Common myeloid progenitor, CD34-positive (primary cell): ENCODE data around the gene ACACB.

Source experiments
- CTCF ChIA-PET: fragments of 350-600 bp; sonication (Branson Sonifier 250); formaldehyde crosslinking; loops from one replicate; lab custom pipeline; 2021; ENCODE audit warnings: antibody characterized with exemption; lab: Charles Lee
- POLR2A ChIA-PET: fragments of 350-600 bp; sonication (Branson Sonifier 250); formaldehyde crosslinking; loops from one replicate; lab custom pipeline; 2021; ENCODE audit warnings: antibody characterized with exemption; lab: Charles Lee
- DNase-seq, 3 donors: peaks; one replicate each; pipeline versions ENCODE4 v3.0.0 to v3.0.0-alpha.2; 2013
- H3K27ac ChIP-seq, 2 experiments: 1 replicate in 1 of 2; 2 replicates in 1 of 2; pipeline ENCODE4 v1.7.0; 2013; ENCODE audit warnings: inconsistent platforms in 2 of 2, low read length in 2 of 2, mild to moderate bottlenecking in 2 of 2, low read depth in 1 of 2, moderate library complexity in 1 of 2; ENCODE audit not compliant: severe bottlenecking in 2 of 2, insufficient read depth in 1 of 2, poor library complexity in 1 of 2
- H3K27me3 ChIP-seq, 5 experiments: replicated peaks in 2 of 5; 1 replicate in 3 of 5; 2 replicates in 2 of 5; pipeline versions ENCODE4 v1.6.1 to v1.7.0; 2013; ENCODE audit warnings: low read length in 4 of 5, mild to moderate bottlenecking in 2 of 5, moderate library complexity in 2 of 5, inconsistent platforms in 1 of 5; ENCODE audit not compliant: insufficient read depth in 5 of 5, control insufficient read depth in 4 of 5
- H3K36me3 ChIP-seq, 4 experiments: 1 replicate in 2 of 4; 2 replicates in 2 of 4; pipeline versions ENCODE4 v1.6.1 to v1.7.0; 2013; ENCODE audit warnings: low read length in 3 of 4, control low read depth in 1 of 4, mild to moderate bottlenecking in 1 of 4; ENCODE audit not compliant: control insufficient read depth in 4 of 4, insufficient read depth in 4 of 4
- H3K4me1 ChIP-seq, 4 experiments: 1 replicate in 3 of 4; 2 replicates in 1 of 4; pipeline versions ENCODE4 v1.6.1 to v1.7.1; 2013; ENCODE audit warnings: low read length in 3 of 4, mild to moderate bottlenecking in 3 of 4, control low read depth in 1 of 4, inconsistent platforms in 1 of 4, moderate library complexity in 1 of 4; ENCODE audit not compliant: control insufficient read depth in 4 of 4, insufficient read depth in 4 of 4; ENCODE audit errors: control extremely low read depth in 1 of 4
- H3K4me3 ChIP-seq, 7 experiments: 1 replicate in 4 of 7; 2 replicates in 3 of 7; pipeline versions ENCODE4 v1.5.1 to v1.7.0; 2013; ENCODE audit warnings: mild to moderate bottlenecking in 7 of 7, low read length in 6 of 7, moderate library complexity in 6 of 7, inconsistent platforms in 2 of 7, low read depth in 2 of 7, control low read depth in 1 of 7; ENCODE audit not compliant: insufficient read depth in 4 of 7, control insufficient read depth in 1 of 7; ENCODE audit errors: extremely low read depth in 1 of 7
- H3K9me3 ChIP-seq, 5 experiments: 1 replicate in 4 of 5; 2 replicates in 1 of 5; pipeline versions ENCODE4 v1.6.1 to v1.7.1; 2013; ENCODE audit warnings: low read length in 4 of 5, mild to moderate bottlenecking in 2 of 5, inconsistent platforms in 1 of 5, low read depth in 1 of 5, moderate library complexity in 1 of 5; ENCODE audit not compliant: control insufficient read depth in 4 of 5, insufficient read depth in 2 of 5; ENCODE audit errors: control extremely low read depth in 1 of 5
- WGBS: methylation state at CpG from one replicate; pipeline ENCODE4 v1.1.5; 2013; ENCODE audit not compliant: insufficient coverage; 5-methylcytosine and 5-hydroxymethylcytosine counted together

The ACACB gene

GRCh38 chr12:109253913-109254544 is 137.6 kb downstream of the ACACB start:
- ChIA-PET CTCF (interaction anchor here (1.1 kb wide), 1 partner anchor 133 kb away, joined by 3 read pairs; no protein-coding TSS in a partner anchor), POLR2A (no interaction called here)
- Histone ChIP-seq H3K9me3 (peaks cover 0 to 16% (median 7%) of the 10 kb centered on the region in 5 experiments), H3K36me3 (peaks cover 0 to 24% (median 3%) of the 10 kb centered on the region in 4 experiments), H3K27me3 (no peaks in the 10 kb centered on the region), H3K27ac (no peak overlapping the region), H3K4me1 (peaks cover 3 to 22% (median 13%) of the 10 kb centered on the region in 4 experiments), H3K4me3 (no peak overlapping the region)
- no peak for DNase-seq
- 96% methylated on average over 7 of the region's 7 CpGs for WGBS

- ChIA-PET POLR2A (no interaction called here), CTCF (interaction anchor here (0.5 kb wide), 1 partner anchor 9 kb away, joined by 3 read pairs; no protein-coding TSS in a partner anchor)
- Histone ChIP-seq H3K36me3 (peaks cover 0 to 33% (median 4%) of the 10 kb centered on the region in 4 experiments), H3K27ac (no peak overlapping the region), H3K27me3 (no peaks in the 10 kb centered on the region), H3K4me1 (peaks cover 0 to 9% (median 4%) of the 10 kb centered on the region in 4 experiments), H3K9me3 (peaks cover 0 to 16% (median 7%) of the 10 kb centered on the region in 5 experiments), H3K4me3 (no peak overlapping the region)
- 100% methylated on average over 5 of the region's 5 CpGs for WGBS
- no peak for DNase-seq
Observed at GRCh38 chr12:109255377-109255776, 139.0 kb downstream of the ACACB start.

- POLR2A ChIA-PET: no interaction called here
- 95% methylated on average over 8 of the region's 8 CpGs for WGBS
- no peak for DNase-seq
- H3K4me1 ChIP-seq: peaks cover 0 to 3% (median 0%) of the 10 kb centered on the region in 4 experiments
- no peak overlapping the region for H3K4me3 ChIP-seq
- no peaks in the 10 kb centered on the region for H3K27me3 ChIP-seq
- H3K9me3 ChIP-seq: peaks cover 0 to 16% (median 7%) of the 10 kb centered on the region in 5 experiments
- CTCF ChIA-PET: interaction anchor here (0.5 kb wide), 1 partner anchor 8 kb away, joined by 3 read pairs; no protein-coding TSS in a partner anchor
- H3K27ac ChIP-seq: no peak overlapping the region
- H3K36me3 ChIP-seq: peaks cover 0 to 37% (median 4%) of the 10 kb centered on the region in 4 experiments
Observed at GRCh38 chr12:109256011-109256410, 139.6 kb downstream of the ACACB start.

- no peaks in the 10 kb centered on the region for H3K27me3 ChIP-seq
- no peak for DNase-seq
- H3K4me3 ChIP-seq: no peak overlapping the region
- CTCF ChIA-PET: interaction anchor here (0.5 kb wide), 1 partner anchor 42 kb away, joined by 3 read pairs; no protein-coding TSS in a partner anchor
- peaks cover 0 to 11% (median 6%) of the 10 kb centered on the region in 5 experiments for H3K9me3 ChIP-seq
- POLR2A ChIA-PET: no interaction called here
- peaks cover 0 to 36% (median 2%) of the 10 kb centered on the region in 4 experiments for H3K36me3 ChIP-seq
- WGBS: 98% methylated on average over 6 of the region's 6 CpGs
- no peak overlapping the region for H3K27ac ChIP-seq
- no peaks in the 10 kb centered on the region for H3K4me1 ChIP-seq
Observed at GRCh38 chr12:109258201-109258600, 141.8 kb downstream of the ACACB start.

- DNase-seq: no peak
- CTCF ChIA-PET: interaction anchor here (0.5 to 1.1 kb wide), 2 partner anchors 13 to 43 kb away, joined by 3 read pairs; no protein-coding TSS in a partner anchor
- Histone ChIP-seq H3K27me3 (no peaks in the 10 kb centered on the region), H3K27ac (no peak overlapping the region), H3K9me3 (peaks cover 0 to 9% (median 2%) of the 10 kb centered on the region in 5 experiments), H3K4me1 (no peaks in the 10 kb centered on the region), H3K4me3 (no peak overlapping the region), H3K36me3 (peaks cover 0 to 38% (median 2%) of the 10 kb centered on the region in 4 experiments)
- 95% methylated on average over 16 of the region's 16 CpGs for WGBS
- POLR2A ChIA-PET: no interaction called here
Observed at GRCh38 chr12:109258607-109259544, 142.5 kb downstream of the ACACB start.

GRCh38 chr12:109259545-109259895 is 143.1 kb downstream of the ACACB start:
- whole genome bisulfite sequencing: 83% methylated on average over 1 of the region's 1 CpG
- Histone ChIP-seq H3K27me3 (no peaks in the 10 kb centered on the region), H3K4me1 (no peaks in the 10 kb centered on the region), H3K4me3 (no peak overlapping the region), H3K27ac (no peak overlapping the region), H3K36me3 (peaks cover 0 to 36% (median 4%) of the 10 kb centered on the region in 4 experiments), H3K9me3 (peaks cover 0 to 5% (median 0%) of the 10 kb centered on the region in 5 experiments)
- ChIA-PET CTCF (interaction anchor here (1.1 to 1.2 kb wide), 2 partner anchors 14 to 128 kb away, joined by 3 read pairs; no protein-coding TSS in a partner anchor), POLR2A (no interaction called here)
- no peak for DNase-seq
